Fibroblast of pulmonary artery (primary cell): ENCODE measurements around the gene SPG11.

ENCODE experiments used
- DNase-seq: peaks from one replicate; pipeline ENCODE4 v3.0.0-alpha.2; 2010; ENCODE audit warnings: low read depth
- H3K4me3 ChIP-seq: replicated peaks from 2 replicates; pipeline ENCODE4 v1.5.1; 2011; ENCODE audit warnings: low read depth, mild to moderate bottlenecking, control low read depth, low read length, moderate library complexity
- TF ChIP-seq, protein P1 (sequence below): IDR thresholded peaks from 2 replicates; pipeline ENCODE4 v1.5.1; 2011; ENCODE audit warnings: mild to moderate bottlenecking, control low read depth, low read length, inconsistent platforms; ENCODE audit errors: missing control alignments

SPG11 gene

DNA sequence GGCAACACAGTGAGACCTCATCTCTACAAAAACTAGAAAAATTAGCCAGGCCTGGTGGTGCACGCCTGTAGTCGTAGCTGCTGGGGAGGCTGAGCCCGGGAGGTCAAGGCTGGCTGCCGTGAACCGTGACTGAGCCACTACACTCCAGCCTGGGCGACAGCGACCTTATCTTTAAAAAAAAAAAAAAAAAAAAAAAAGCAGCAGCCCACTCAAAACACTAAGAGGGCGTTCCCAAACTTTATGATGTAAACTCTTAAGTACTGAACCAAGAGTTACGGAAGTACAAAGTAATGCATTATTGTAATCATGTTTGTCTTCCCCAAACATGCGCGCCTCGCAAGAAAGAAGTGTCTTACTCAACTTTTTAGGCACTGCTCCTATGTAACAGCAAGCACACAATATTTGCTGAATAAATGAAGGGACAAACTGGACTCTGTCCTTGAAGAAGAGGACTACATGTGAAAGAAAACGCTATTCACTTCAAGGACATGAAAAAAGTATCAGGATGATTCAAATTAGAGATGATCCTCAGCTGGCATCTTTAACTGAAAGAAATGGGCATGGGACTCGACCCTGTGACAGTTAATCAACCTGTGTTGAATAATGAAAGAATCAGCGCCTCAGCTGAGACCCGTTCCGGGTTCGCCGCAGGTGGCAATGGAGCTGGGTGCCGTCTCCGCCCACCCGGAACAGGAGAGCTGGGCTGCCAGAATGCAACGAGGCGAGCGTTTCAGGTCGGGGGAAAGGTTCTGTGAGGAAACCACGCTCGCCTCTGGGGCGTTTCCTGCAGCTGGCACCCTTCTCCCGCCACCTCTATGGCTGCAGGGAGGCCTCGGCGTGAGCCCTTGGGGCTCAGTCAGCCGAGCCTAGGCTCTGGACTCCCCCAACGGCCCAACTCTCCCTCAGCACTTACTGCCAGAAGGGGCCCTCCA is 718 bp downstream of the SPG11 start:
- TF ChIP-seq, protein P1, sequence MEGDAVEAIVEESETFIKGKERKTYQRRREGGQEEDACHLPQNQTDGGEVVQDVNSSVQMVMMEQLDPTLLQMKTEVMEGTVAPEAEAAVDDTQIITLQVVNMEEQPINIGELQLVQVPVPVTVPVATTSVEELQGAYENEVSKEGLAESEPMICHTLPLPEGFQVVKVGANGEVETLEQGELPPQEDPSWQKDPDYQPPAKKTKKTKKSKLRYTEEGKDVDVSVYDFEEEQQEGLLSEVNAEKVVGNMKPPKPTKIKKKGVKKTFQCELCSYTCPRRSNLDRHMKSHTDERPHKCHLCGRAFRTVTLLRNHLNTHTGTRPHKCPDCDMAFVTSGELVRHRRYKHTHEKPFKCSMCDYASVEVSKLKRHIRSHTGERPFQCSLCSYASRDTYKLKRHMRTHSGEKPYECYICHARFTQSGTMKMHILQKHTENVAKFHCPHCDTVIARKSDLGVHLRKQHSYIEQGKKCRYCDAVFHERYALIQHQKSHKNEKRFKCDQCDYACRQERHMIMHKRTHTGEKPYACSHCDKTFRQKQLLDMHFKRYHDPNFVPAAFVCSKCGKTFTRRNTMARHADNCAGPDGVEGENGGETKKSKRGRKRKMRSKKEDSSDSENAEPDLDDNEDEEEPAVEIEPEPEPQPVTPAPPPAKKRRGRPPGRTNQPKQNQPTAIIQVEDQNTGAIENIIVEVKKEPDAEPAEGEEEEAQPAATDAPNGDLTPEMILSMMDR = no peak
- peak overlapping the region; percentile 93 for H3K4me3 ChIP-seq
- peak; percentile 64 for DNase-seq

- no peak overlapping the region for H3K4me3 ChIP-seq
- TF ChIP-seq, protein P1 = no peak
- DNase-seq = no peak
These were observed 1.9 kb downstream of the SPG11 start for GRCh38 chr15:44661576-44661975.

GRCh38 chr15:44659056-44659455 is 4.4 kb downstream of the SPG11 start:
- no peak overlapping the region for H3K4me3 ChIP-seq
- TF ChIP-seq, protein P1 = no peak
- no peak for DNase-seq

GRCh38 chr15:44657378-44657777 is 6.1 kb downstream of the SPG11 start:
- DNase-seq = no peak
- no peak overlapping the region for H3K4me3 ChIP-seq
- TF ChIP-seq, protein P1 = no peak

DNA sequence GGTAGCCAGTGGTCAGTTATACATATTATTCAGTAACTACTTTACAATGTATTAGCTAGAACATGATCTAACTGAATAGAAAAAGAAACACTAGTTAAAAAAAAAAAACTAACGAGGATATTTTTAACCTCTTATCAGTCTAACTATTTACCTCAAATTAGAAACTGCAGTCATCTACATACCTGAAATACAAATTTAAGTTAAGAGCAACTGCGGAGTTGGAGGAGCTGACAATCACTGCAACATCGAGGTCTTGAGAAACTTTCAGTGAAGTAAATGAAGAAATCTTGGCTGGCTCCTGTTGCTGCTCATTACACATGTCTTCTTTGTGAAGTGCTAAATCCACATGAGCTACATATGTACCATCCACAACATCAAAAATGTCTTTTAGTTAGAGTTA is 6.5 kb downstream of the SPG11 start:
- TF ChIP-seq, protein P1 = no peak
- H3K4me3 ChIP-seq = no peak overlapping the region
- DNase-seq = no peak

DNA sequence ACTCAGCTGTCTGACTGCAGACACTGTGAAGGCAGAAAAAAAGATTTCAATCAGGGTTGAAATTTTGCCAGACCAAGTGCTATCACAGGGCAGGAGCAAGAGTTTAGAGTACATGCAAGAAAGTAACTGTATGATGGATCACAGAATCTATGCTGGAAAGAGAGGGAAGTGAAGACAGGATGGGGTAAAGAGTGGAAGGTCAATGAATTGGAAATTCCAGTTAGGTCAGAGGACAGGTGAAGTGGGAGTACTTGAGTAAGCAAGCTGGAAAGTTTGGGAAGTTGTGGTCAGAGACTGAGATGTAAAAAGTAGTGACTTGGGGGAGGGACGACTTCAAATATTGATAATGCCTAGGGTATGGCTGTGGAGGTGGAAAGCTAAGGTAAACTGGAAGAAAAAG is 7.2 kb downstream of the SPG11 start:
- no peak overlapping the region for H3K4me3 ChIP-seq
- no peak for DNase-seq
- TF ChIP-seq, protein P1 = no peak

DNA sequence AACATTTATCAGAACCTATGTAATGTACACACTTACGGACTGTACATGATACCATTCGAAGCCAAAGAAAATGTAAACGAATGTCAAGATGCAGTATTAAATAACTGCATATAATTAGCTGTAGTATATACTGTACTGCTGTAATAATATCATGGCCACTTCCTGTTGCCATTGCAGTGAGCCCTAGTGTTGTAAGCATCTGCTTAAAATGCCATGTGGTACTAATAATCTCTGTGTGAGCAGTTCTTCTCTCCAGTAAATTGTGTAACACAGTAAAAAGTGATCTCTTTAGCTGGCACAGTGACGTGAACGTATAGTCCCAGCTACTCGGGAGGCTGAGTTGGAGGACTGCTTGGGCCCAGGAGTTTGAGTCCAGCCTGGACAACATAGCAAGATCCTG is 8.6 kb downstream of the SPG11 start:
- H3K4me3 ChIP-seq = no peak overlapping the region
- TF ChIP-seq, protein P1 = no peak
- DNase-seq = no peak
